H9 (cell line): ENCODE data around the gene PCDHB4. TPM values are rescaled to one million over a fixed set of nuclear protein-coding genes. Genes with fewer than 3 reads are reported as not detected.

Experiments
- total RNA-seq: library from RNA; stranded (reverse); gene quantifications from 2 replicates; pipeline ENCODE4 v1.2.1, GENCODE V29; 2021

Gene PCDHB4
- total RNA-seq, 1 experiment from 2014 or later = 1.6 TPM

Other genes starting within 250 kb of the PCDHB4 start
- 7.1 and 7.2 TPM in 2 replicates for gene PCDHA12, start 246.5 kb upstream of the PCDHB4 start, total RNA-seq
- 1.0 and 1.1 TPM in 2 replicates for gene PCDHA13, start 239.7 kb upstream of the PCDHB4 start, total RNA-seq
- 8.0 and 8.7 TPM in 2 replicates for gene PCDHAC1, start 195.5 kb upstream of the PCDHB4 start, total RNA-seq
- gene PCDHAC2, start 155.3 kb upstream of the PCDHB4 start, total RNA-seq = 4.8 and 5.4 TPM in 2 replicates
- 0.07 and 0.11 TPM in 2 replicates for gene PCDHB1, start 70.4 kb upstream of the PCDHB4 start, total RNA-seq
- gene PCDHB2, start 27.2 kb upstream of the PCDHB4 start, total RNA-seq = 26.3 and 27.7 TPM in 2 replicates
- 2.0 and 2.3 TPM in 2 replicates for gene PCDHB3, start 21.3 kb upstream of the PCDHB4 start, total RNA-seq
- gene PCDHB5, start 13.4 kb downstream of the PCDHB4 start, total RNA-seq = 2.8 and 2.9 TPM in 2 replicates
- gene PCDHB6, start 28.2 kb downstream of the PCDHB4 start, total RNA-seq = 0.22 TPM in 1 of 2 replicates, not detected in the other
- 0.42 and 0.52 TPM in 2 replicates for gene PCDHB7, start 50.8 kb downstream of the PCDHB4 start, total RNA-seq
- 0.57 and 0.86 TPM in 2 replicates for gene PCDHB8, start 56.0 kb downstream of the PCDHB4 start, total RNA-seq
- 6.5 and 8.0 TPM in 2 replicates for gene PCDHB16, start 60.6 kb downstream of the PCDHB4 start, total RNA-seq
- 2.6 and 2.9 TPM in 2 replicates for gene PCDHB9, start 65.3 kb downstream of the PCDHB4 start, total RNA-seq
- gene PCDHB10, start 70.5 kb downstream of the PCDHB4 start, total RNA-seq = 1.5 and 1.6 TPM in 2 replicates
- 1.9 and 2.0 TPM in 2 replicates for gene PCDHB11, start 77.8 kb downstream of the PCDHB4 start, total RNA-seq
- gene PCDHB12, start 86.9 kb downstream of the PCDHB4 start, total RNA-seq = 2.3 and 3.1 TPM in 2 replicates
- 1.5 and 1.7 TPM in 2 replicates for gene PCDHB13, start 92.1 kb downstream of the PCDHB4 start, total RNA-seq
- gene PCDHB14, start 101.5 kb downstream of the PCDHB4 start, total RNA-seq = 1.5 and 2.4 TPM in 2 replicates
- 5.2 and 7.0 TPM in 2 replicates for gene PCDHB15, start 123.6 kb downstream of the PCDHB4 start, total RNA-seq
- not detected in 2 replicates for gene SLC25A2, start 182.2 kb downstream of the PCDHB4 start, total RNA-seq
- 90.3 TPM in 2 replicates for gene TAF7, start 199.0 kb downstream of the PCDHB4 start, total RNA-seq
- 0.63 and 0.72 TPM in 2 replicates for gene PCDHGA1, start 208.7 kb downstream of the PCDHB4 start, total RNA-seq
- 0.90 and 1.1 TPM in 2 replicates for gene PCDHGA2, start 216.9 kb downstream of the PCDHB4 start, total RNA-seq
- 0.88 and 0.94 TPM in 2 replicates for gene PCDHGA3, start 222.0 kb downstream of the PCDHB4 start, total RNA-seq
- 5.0 and 5.2 TPM in 2 replicates for gene PCDHGB1, start 228.3 kb downstream of the PCDHB4 start, total RNA-seq
- gene PCDHGA4, start 233.2 kb downstream of the PCDHB4 start, total RNA-seq = 2.3 and 2.6 TPM in 2 replicates
- 3.2 and 3.8 TPM in 2 replicates for gene PCDHGB2, start 238.2 kb downstream of the PCDHB4 start, total RNA-seq
- gene PCDHGA5, start 242.3 kb downstream of the PCDHB4 start, total RNA-seq = 1.1 and 1.3 TPM in 2 replicates
- 1.6 and 1.7 TPM in 2 replicates for gene PCDHGB3, start 248.4 kb downstream of the PCDHB4 start, total RNA-seq